H9 (cell line): ENCODE results near the gene LRPPRC. TPM values are rescaled to one million over a fixed set of nuclear protein-coding genes. Genes with fewer than 3 reads are reported as not detected.

ENCODE experiments used
- DNase-seq: peaks from one replicate; pipeline ENCODE4 v3.0.0-alpha.2; 2017
- H2AFZ ChIP-seq: one replicate; pipeline ENCODE4 v1.6.1; 2013; ENCODE audit warnings: mild to moderate bottlenecking, low read length, control low read depth, moderate library complexity
- H2AK5ac ChIP-seq: 2 replicates; pipeline ENCODE4 v1.6.1; 2013; ENCODE audit warnings: low read length, control low read depth, mixed read lengths; ENCODE audit not compliant: insufficient read length
- H2BK120ac ChIP-seq: one replicate; pipeline ENCODE4 v1.6.1; 2013; ENCODE audit warnings: low read depth, mild to moderate bottlenecking, low read length, control low read depth, inconsistent platforms; ENCODE audit not compliant: poor library complexity, severe bottlenecking
- H2BK12ac ChIP-seq: 2 replicates; pipeline ENCODE4 v1.6.1; 2013; ENCODE audit warnings: low read length, control low read depth, mixed read lengths, low read depth; ENCODE audit not compliant: insufficient read length
- H2BK15ac ChIP-seq: 2 replicates; pipeline ENCODE4 v1.6.1; 2013; ENCODE audit warnings: low read depth, low read length, control low read depth
- H2BK20ac ChIP-seq: one replicate; pipeline ENCODE4 v1.6.1; 2013; ENCODE audit warnings: low read depth, mild to moderate bottlenecking, low read length, control low read depth, inconsistent platforms; ENCODE audit not compliant: poor library complexity, severe bottlenecking
- H2BK5ac ChIP-seq: 2 replicates; pipeline ENCODE4 v1.6.1; 2013; ENCODE audit warnings: low read length, control low read depth, mixed read lengths; ENCODE audit not compliant: insufficient read length
- H3K14ac ChIP-seq: 2 replicates; pipeline ENCODE4 v1.6.1; 2013; ENCODE audit warnings: low read length, control low read depth; ENCODE audit not compliant: insufficient read depth
- H3K18ac ChIP-seq: 2 replicates; pipeline ENCODE4 v1.6.1; 2013; ENCODE audit warnings: low read depth, mild to moderate bottlenecking, mixed read lengths, low read length, control low read depth; ENCODE audit not compliant: insufficient read length
- H3K23ac ChIP-seq: 2 replicates; pipeline ENCODE4 v1.6.1; 2013; ENCODE audit warnings: low read length, control low read depth, mixed read lengths, low read depth; ENCODE audit not compliant: insufficient read length
- H3K23me2 ChIP-seq: 2 replicates; pipeline ENCODE4 v1.6.1; 2013; ENCODE audit warnings: low read depth, mild to moderate bottlenecking, mixed read lengths, low read length, control low read depth; ENCODE audit not compliant: insufficient read length, poor library complexity, severe bottlenecking
- H3K27ac ChIP-seq: 2 replicates; pipeline ENCODE4 v1.5.1; 2013; ENCODE audit warnings: low read length, control low read depth, mixed read lengths, low read depth; ENCODE audit not compliant: insufficient read length
- H3K27me3 ChIP-seq: 2 replicates; pipeline ENCODE4 v1.6.1; 2013; ENCODE audit warnings: low read length, control low read depth, inconsistent platforms; ENCODE audit not compliant: insufficient read depth
- H3K4ac ChIP-seq: 2 replicates; pipeline ENCODE4 v1.6.1; 2013; ENCODE audit warnings: low read depth, mild to moderate bottlenecking, control low read depth, inconsistent platforms, low read length, moderate library complexity
- H3K4me1 ChIP-seq: 2 replicates; pipeline ENCODE4 v1.6.1; 2013; ENCODE audit warnings: low read length, control low read depth, inconsistent platforms; ENCODE audit not compliant: insufficient read depth
- H3K4me2 ChIP-seq: 2 replicates; pipeline ENCODE4 v1.6.1; 2013; ENCODE audit warnings: low read length, control low read depth, mixed read lengths; ENCODE audit not compliant: insufficient read length, insufficient read depth
- H3K56ac ChIP-seq: 2 replicates; pipeline ENCODE4 v1.6.1; 2013; ENCODE audit warnings: low read depth, mild to moderate bottlenecking, mixed read lengths, low read length, control low read depth; ENCODE audit not compliant: insufficient read length
- H3K79me1 ChIP-seq: 2 replicates; pipeline ENCODE4 v1.6.1; 2013; ENCODE audit warnings: low read depth, mild to moderate bottlenecking, moderate library complexity, low read length, control low read depth, inconsistent platforms; ENCODE audit not compliant: insufficient read depth, poor library complexity, severe bottlenecking
- H3K79me2 ChIP-seq: 2 replicates; pipeline ENCODE4 v1.6.1; 2013; ENCODE audit warnings: low read length, control low read depth, inconsistent platforms; ENCODE audit not compliant: insufficient read depth
- H3K9ac ChIP-seq: 2 replicates; pipeline ENCODE4 v1.6.1; 2013; ENCODE audit warnings: low read length, control low read depth, mixed read lengths; ENCODE audit not compliant: insufficient read length; ENCODE audit errors: extremely low read depth
- H3K9me3 ChIP-seq: one replicate; pipeline ENCODE4 v1.6.1; 2013; ENCODE audit warnings: low read depth, low read length, inconsistent platforms; ENCODE audit not compliant: control insufficient read depth
- H3T11ph ChIP-seq: one replicate; pipeline ENCODE4 v1.6.1; 2013; ENCODE audit warnings: mild to moderate bottlenecking, low read length, control low read depth, inconsistent platforms
- H4K20me1 ChIP-seq: one replicate; pipeline ENCODE4 v1.6.1; 2013; ENCODE audit not compliant: control insufficient read depth, insufficient read length, insufficient read depth
- H4K5ac ChIP-seq: 2 replicates; pipeline ENCODE4 v1.6.1; 2013; ENCODE audit warnings: low read depth, mild to moderate bottlenecking, mixed read lengths, low read length, control low read depth; ENCODE audit not compliant: insufficient read length
- H4K8ac ChIP-seq: replicated peaks from 2 replicates; pipeline ENCODE4 v1.6.1; 2013; ENCODE audit warnings: low read length, control low read depth, mixed read lengths, low read depth; ENCODE audit not compliant: insufficient read length
- H4K91ac ChIP-seq: 2 replicates; pipeline ENCODE4 v1.6.1; 2013; ENCODE audit warnings: low read depth, mild to moderate bottlenecking, moderate library complexity, mixed read lengths, low read length, control low read depth; ENCODE audit not compliant: insufficient read length
- H3K27ac Mint-ChIP-seq, 3 experiments: 2 replicates in 2 of 3; 3 replicates in 1 of 3; pipeline ENCODE4 v1.8.0; 2020 to 2021; ENCODE audit warnings: mixed read lengths in 3 of 3, mild to moderate bottlenecking in 1 of 3, moderate library complexity in 1 of 3
- H3K27me3 Mint-ChIP-seq: 2 replicates; pipeline ENCODE4 v1.8.0; 2021; ENCODE audit warnings: low read depth, mild to moderate bottlenecking, moderate library complexity, mixed read lengths
- H3K36me3 Mint-ChIP-seq, 3 experiments: 2 replicates in 2 of 3; 3 replicates in 1 of 3; pipeline ENCODE4 v1.8.0; 2020 to 2021; ENCODE audit warnings: low read depth in 3 of 3, mixed read lengths in 3 of 3; ENCODE audit not compliant: insufficient read depth in 1 of 3
- H3K4me1 Mint-ChIP-seq, 2 experiments: 2 replicates each; pipeline ENCODE4 v1.8.0; 2020; ENCODE audit warnings: mixed read lengths in 2 of 2
- H3K4me3 Mint-ChIP-seq, 2 experiments: 2 replicates in 1 of 2; 3 replicates in 1 of 2; pipeline ENCODE4 v1.8.0; 2020 to 2021; ENCODE audit warnings: mild to moderate bottlenecking in 2 of 2, mixed read lengths in 2 of 2, moderate library complexity in 1 of 2
- H3K9me3 Mint-ChIP-seq, 2 experiments: 2 replicates in 1 of 2; 3 replicates in 1 of 2; pipeline ENCODE4 v1.8.0; 2020; ENCODE audit warnings: mild to moderate bottlenecking in 2 of 2, mixed read lengths in 2 of 2, moderate library complexity in 1 of 2
- WGBS: extraction: QIAGEN DNeasy Blood & Tissue Kit; methylation state at CpG from one replicate; pipeline ENCODE4 v1.1.7; 2013; ENCODE audit warnings: missing lambda C conversion rate, low lambda C conversion rate, mixed read lengths; ENCODE audit not compliant: insufficient read length; ENCODE audit errors: extremely low coverage; 5-methylcytosine and 5-hydroxymethylcytosine counted together
- total RNA-seq: library from RNA; stranded (reverse); gene quantifications from 2 replicates; pipeline ENCODE4 v1.2.1, GENCODE V29; 2021
- TF ChIP-seq, protein P1 (sequence below): fragments of 200-600 bp; sonication (generic); conservative IDR thresholded peaks from 3 replicates; pipeline ENCODE4 v1.8.0; 2021; ENCODE audit warnings: antibody characterized with exemption, mild to moderate bottlenecking

LRPPRC gene
- total RNA-seq, 1 experiment from 2014 or later: 182 TPM

DNA sequence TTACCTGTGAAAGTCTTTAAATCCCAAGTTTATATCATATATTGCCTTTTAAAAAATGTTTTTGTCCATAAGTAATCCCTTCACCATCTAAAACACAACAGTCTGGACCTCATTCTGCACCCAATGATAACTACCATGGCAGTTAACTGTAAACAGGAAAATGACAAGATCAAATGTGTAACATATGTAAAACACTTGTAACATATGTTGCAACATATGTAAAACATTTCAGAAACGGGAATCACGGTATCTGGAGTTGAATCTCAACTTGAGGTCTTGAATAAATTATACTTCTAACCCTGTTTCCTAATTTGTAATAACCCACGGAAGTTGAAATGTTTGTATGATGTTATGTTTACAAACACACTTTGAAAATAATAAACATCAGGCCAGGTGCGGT, 6.2 kb downstream of the LRPPRC start:
- Histone ChIP-seq H3K4ac (no peak overlapping the region), H3K14ac (no peak overlapping the region), H2BK5ac (no peak overlapping the region), H3K79me2 (peaks cover 63% of the 10 kb centered on the region), H3T11ph (no peak overlapping the region), H2BK15ac (no peak overlapping the region), H3K79me1 (peaks cover 3% of the 10 kb centered on the region), H4K91ac (no peak overlapping the region), H3K27ac (no peak overlapping the region), H2BK120ac (no peak overlapping the region), H2AK5ac (no peak overlapping the region), H4K20me1 (no peaks in the 10 kb centered on the region), H3K4me1 (no peaks in the 10 kb centered on the region; the same call in 1 of the 2 replicates), H3K56ac (no peak overlapping the region), H3K9me3 (no peaks in the 10 kb centered on the region), H3K4me2 (no peak overlapping the region), H2AFZ (no peak overlapping the region), H3K18ac (no peak overlapping the region), H4K5ac (no peak overlapping the region), H2BK12ac (no peak overlapping the region), H3K9ac (no peak overlapping the region), H3K23ac (no peak overlapping the region), H2BK20ac (no peak overlapping the region), H3K27me3 (no peaks in the 10 kb centered on the region), H3K23me2 (no peaks in the 10 kb centered on the region), H4K8ac (no peak overlapping the region)
- Mint-ChIP-seq H3K27me3 (no peaks in the 10 kb centered on the region), H3K27ac (no peak overlapping the region), H3K36me3 (peaks cover 42 to 77% (median 71%) of the 10 kb centered on the region in 3 experiments), H3K9me3 (no peaks in the 10 kb centered on the region), H3K4me1 (peaks cover 33 to 40% of the 10 kb centered on the region in 2 experiments), H3K4me3 (no peak overlapping the region)
- DNase-seq: no peak
- TF ChIP-seq, protein P1, sequence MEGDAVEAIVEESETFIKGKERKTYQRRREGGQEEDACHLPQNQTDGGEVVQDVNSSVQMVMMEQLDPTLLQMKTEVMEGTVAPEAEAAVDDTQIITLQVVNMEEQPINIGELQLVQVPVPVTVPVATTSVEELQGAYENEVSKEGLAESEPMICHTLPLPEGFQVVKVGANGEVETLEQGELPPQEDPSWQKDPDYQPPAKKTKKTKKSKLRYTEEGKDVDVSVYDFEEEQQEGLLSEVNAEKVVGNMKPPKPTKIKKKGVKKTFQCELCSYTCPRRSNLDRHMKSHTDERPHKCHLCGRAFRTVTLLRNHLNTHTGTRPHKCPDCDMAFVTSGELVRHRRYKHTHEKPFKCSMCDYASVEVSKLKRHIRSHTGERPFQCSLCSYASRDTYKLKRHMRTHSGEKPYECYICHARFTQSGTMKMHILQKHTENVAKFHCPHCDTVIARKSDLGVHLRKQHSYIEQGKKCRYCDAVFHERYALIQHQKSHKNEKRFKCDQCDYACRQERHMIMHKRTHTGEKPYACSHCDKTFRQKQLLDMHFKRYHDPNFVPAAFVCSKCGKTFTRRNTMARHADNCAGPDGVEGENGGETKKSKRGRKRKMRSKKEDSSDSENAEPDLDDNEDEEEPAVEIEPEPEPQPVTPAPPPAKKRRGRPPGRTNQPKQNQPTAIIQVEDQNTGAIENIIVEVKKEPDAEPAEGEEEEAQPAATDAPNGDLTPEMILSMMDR: no peak
- WGBS: no CpG with 5 or more reads among the region's 4 CpGs
